SK-N-SH treated with all-trans-retinoic acid at 6 μM for 48 hours (cell line): ENCODE measurements around the gene SLC37A4.

Source experiments
- ATAC-seq: fragments of 200-7000 bp; cut with Tn5 transposase; 3 replicates; pipeline ENCODE4 v1.9.1; 2020; ENCODE audit warnings: mild to moderate bottlenecking, moderate library complexity
- ARNTL ChIP-seq: fragments of 450-650 bp; formaldehyde crosslinking; IDR thresholded peaks from 2 replicates; pipeline ENCODE4 v1.5.0; 2020; ENCODE audit warnings: low read depth, mild to moderate bottlenecking, moderate library complexity, borderline replicate concordance
- BACH2 ChIP-seq: fragments of 250-450 bp; sonication (Bioruptor Pico); IDR thresholded peaks from 2 replicates; pipeline ENCODE4 v1.9.0; 2021; ENCODE audit warnings: mild to moderate bottlenecking, borderline replicate concordance
- CSDC2 ChIP-seq: fragments of 250-450 bp; sonication (Bioruptor Pico); IDR thresholded peaks from 2 replicates; pipeline ENCODE4 v1.5.0; 2020; ENCODE audit warnings: mild to moderate bottlenecking, moderate library complexity
- ESRRG ChIP-seq: fragments of 250-450 bp; sonication (Bioruptor Pico); IDR thresholded peaks from 2 replicates; pipeline ENCODE4 v1.6.1; 2021; ENCODE audit warnings: mild to moderate bottlenecking
- GLIS3 ChIP-seq: fragments of 250-450 bp; sonication (Bioruptor Pico); IDR thresholded peaks from 2 replicates; pipeline ENCODE4 v1.5.0; 2020; ENCODE audit warnings: mild to moderate bottlenecking, moderate library complexity
- ISL1 ChIP-seq: fragments of 250-450 bp; sonication (Bioruptor Pico); IDR thresholded peaks from 2 replicates; pipeline ENCODE4 v2.1.2; 2022; ENCODE audit warnings: mild to moderate bottlenecking, moderate library complexity
- OSR1 ChIP-seq: fragments of 250-450 bp; sonication (Bioruptor Pico); IDR thresholded peaks from 2 replicates; pipeline ENCODE4 v1.8.0; 2022; ENCODE audit warnings: moderate library complexity, mild to moderate bottlenecking, inconsistent platforms
- PATZ1 ChIP-seq: fragments of 250-450 bp; sonication (Bioruptor Pico); IDR thresholded peaks from 2 replicates; pipeline ENCODE4 v1.8.0; 2020; ENCODE audit warnings: mild to moderate bottlenecking, moderate library complexity, borderline replicate concordance
- POU6F1 ChIP-seq: fragments of 250-450 bp; sonication (Bioruptor Pico); IDR thresholded peaks from 2 replicates; pipeline ENCODE4 v1.8.0; 2021; ENCODE audit warnings: low read depth, mild to moderate bottlenecking, moderate library complexity, borderline replicate concordance
- PPARA ChIP-seq: fragments of 250-450 bp; sonication (Bioruptor Pico); IDR thresholded peaks from 2 replicates; pipeline ENCODE4 v1.5.0; 2020; ENCODE audit warnings: mild to moderate bottlenecking, borderline replicate concordance
- RARB ChIP-seq: fragments of 250-450 bp; sonication (Bioruptor Pico); IDR thresholded peaks from 2 replicates; pipeline ENCODE4 v1.8.0; 2021; ENCODE audit warnings: mild to moderate bottlenecking, moderate library complexity
- SNAI2 ChIP-seq: fragments of 250-450 bp; sonication (Bioruptor Pico); IDR thresholded peaks from 2 replicates; pipeline ENCODE4 v1.5.0; 2020; ENCODE audit warnings: mild to moderate bottlenecking, moderate library complexity
- TCF4 ChIP-seq: fragments of 250-450 bp; sonication (Bioruptor Pico); IDR thresholded peaks from 2 replicates; pipeline ENCODE4 v1.8.0; 2021; ENCODE audit warnings: mild to moderate bottlenecking, moderate library complexity, borderline replicate concordance
- TSHZ2 ChIP-seq: fragments of 250-450 bp; sonication (Bioruptor Pico); IDR thresholded peaks from 2 replicates; pipeline ENCODE4 v1.5.0; 2020; ENCODE audit warnings: mild to moderate bottlenecking, moderate library complexity
- ZC3H10 ChIP-seq: fragments of 250-450 bp; sonication (Bioruptor Pico); IDR thresholded peaks from 2 replicates; pipeline ENCODE4 v1.5.1; 2021; ENCODE audit warnings: mild to moderate bottlenecking, moderate library complexity
- ZFP3 ChIP-seq: fragments of 250-450 bp; sonication (Bioruptor Pico); IDR thresholded peaks from 2 replicates; pipeline ENCODE4 v1.5.0; 2020; ENCODE audit warnings: mild to moderate bottlenecking, moderate library complexity
- ZNF565 ChIP-seq: fragments of 450-650 bp; formaldehyde crosslinking; conservative IDR thresholded peaks from 2 replicates; pipeline ENCODE4 v1.5.0; 2020; ENCODE audit warnings: low read depth, mild to moderate bottlenecking, moderate library complexity
- ZNF8 ChIP-seq: fragments of 450-650 bp; formaldehyde crosslinking; IDR thresholded peaks from 2 replicates; pipeline ENCODE4 v1.5.0; 2020; ENCODE audit warnings: mild to moderate bottlenecking, moderate library complexity
- TF ChIP-seq, protein P1 (sequence below): fragments of 250-450 bp; sonication (Bioruptor Pico); IDR thresholded peaks from 2 replicates; pipeline ENCODE4 v1.5.1; 2020; ENCODE audit warnings: low read depth, mild to moderate bottlenecking, moderate library complexity
- TF ChIP-seq, protein P2 (sequence below): fragments of 250-450 bp; sonication (Bioruptor Pico); IDR thresholded peaks from 2 replicates; pipeline ENCODE4 v1.5.1; 2021; ENCODE audit warnings: mild to moderate bottlenecking, moderate library complexity

Gene SLC37A4

DNA sequence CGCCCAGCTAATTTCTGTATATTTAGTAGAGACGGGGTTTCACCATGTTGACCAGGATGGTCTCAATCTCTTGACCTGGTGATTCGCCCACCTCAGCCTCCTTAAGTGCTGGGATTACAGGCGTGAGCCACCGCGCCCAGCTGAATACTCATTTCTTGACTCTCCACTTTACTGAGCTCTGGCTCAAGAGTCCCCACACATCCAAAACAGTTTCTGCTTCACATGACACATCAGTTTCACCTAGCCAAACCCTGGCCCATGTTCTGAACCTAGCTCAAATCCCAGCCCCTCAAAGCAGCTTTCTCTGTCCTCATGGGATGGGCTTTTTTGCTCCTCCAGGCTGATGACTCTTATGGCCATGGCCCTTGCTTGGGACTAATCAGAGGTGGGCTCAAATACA lies 16.5 kb upstream of the SLC37A4 start:
- no peak for ATAC-seq
- TF ChIP-seq ZFP3 (CRISPR knock-in tag), result no peak
- TF ChIP-seq ZNF8, result no peak
- TF ChIP-seq, protein P1, sequence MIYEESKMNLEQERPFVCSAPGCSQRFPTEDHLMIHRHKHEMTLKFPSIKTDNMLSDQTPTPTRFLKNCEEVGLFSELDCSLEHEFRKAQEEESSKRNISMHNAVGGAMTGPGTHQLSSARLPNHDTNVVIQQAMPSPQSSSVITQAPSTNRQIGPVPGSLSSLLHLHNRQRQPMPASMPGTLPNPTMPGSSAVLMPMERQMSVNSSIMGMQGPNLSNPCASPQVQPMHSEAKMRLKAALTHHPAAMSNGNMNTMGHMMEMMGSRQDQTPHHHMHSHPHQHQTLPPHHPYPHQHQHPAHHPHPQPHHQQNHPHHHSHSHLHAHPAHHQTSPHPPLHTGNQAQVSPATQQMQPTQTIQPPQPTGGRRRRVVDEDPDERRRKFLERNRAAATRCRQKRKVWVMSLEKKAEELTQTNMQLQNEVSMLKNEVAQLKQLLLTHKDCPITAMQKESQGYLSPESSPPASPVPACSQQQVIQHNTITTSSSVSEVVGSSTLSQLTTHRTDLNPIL (CRISPR knock-in tag), result no peak
- no peak for TF ChIP-seq ISL1 (CRISPR knock-in tag)
- no peak for TF ChIP-seq RARB (CRISPR knock-in tag)
- TF ChIP-seq BACH2 (CRISPR knock-in tag), result no peak
- no peak for TF ChIP-seq PATZ1 (CRISPR knock-in tag)
- TF ChIP-seq ZC3H10 (CRISPR knock-in tag), result no peak
- TF ChIP-seq, protein P2, sequence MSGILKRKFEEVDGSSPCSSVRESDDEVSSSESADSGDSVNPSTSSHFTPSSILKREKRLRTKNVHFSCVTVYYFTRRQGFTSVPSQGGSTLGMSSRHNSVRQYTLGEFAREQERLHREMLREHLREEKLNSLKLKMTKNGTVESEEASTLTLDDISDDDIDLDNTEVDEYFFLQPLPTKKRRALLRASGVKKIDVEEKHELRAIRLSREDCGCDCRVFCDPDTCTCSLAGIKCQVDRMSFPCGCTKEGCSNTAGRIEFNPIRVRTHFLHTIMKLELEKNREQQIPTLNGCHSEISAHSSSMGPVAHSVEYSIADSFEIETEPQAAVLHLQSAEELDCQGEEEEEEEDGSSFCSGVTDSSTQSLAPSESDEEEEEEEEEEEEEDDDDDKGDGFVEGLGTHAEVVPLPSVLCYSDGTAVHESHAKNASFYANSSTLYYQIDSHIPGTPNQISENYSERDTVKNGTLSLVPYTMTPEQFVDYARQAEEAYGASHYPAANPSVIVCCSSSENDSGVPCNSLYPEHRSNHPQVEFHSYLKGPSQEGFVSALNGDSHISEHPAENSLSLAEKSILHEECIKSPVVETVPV (CRISPR knock-in tag), result no peak
- no peak for TF ChIP-seq ZNF565
- no peak for TF ChIP-seq CSDC2
- no peak for TF ChIP-seq TSHZ2 (CRISPR knock-in tag)
- TF ChIP-seq ARNTL (CRISPR knock-in tag), result no peak
- no peak for TF ChIP-seq POU6F1
- no peak for TF ChIP-seq SNAI2 (CRISPR knock-in tag)
- no peak for TF ChIP-seq PPARA
- TF ChIP-seq TCF4 (CRISPR knock-in tag), result no peak
- TF ChIP-seq ESRRG, result no peak
- no peak for TF ChIP-seq GLIS3 (CRISPR knock-in tag)

GRCh38 chr11:119046489-119046888 lies 15.8 kb upstream of the SLC37A4 start:
- no peak for ATAC-seq
- TF ChIP-seq OSR1, result no peak
- no peak for TF ChIP-seq TCF4 (CRISPR knock-in tag)
- no peak for TF ChIP-seq ESRRG
- no peak for TF ChIP-seq GLIS3 (CRISPR knock-in tag)
- no peak for TF ChIP-seq SNAI2 (CRISPR knock-in tag)
- TF ChIP-seq RARB (CRISPR knock-in tag), result no peak
- TF ChIP-seq, all 23 proteins: peak for 0

DNA sequence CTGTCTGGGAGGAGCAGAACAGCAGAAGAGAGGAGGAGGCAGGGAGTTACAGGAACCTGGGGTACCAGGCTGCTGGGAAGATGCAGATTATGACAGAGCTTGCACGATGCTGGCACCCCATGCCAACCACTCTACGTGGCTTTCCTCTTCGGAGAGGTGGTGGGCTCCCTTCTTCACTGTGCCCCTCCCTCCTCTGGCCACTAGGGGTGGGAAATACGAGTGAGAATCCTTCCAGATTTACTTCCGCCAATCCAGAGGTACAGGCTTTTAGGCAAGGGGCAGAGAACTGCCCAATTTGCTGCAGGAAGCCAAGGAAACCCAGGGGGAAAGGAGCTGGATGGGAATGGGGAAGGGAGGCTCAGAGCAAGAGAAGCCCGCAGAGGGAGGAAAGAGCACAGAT lies 14.0 kb upstream of the SLC37A4 start:
- ATAC-seq, result peak; percentile 29; the same call in 1 of the 3 replicates
- no peak for TF ChIP-seq BACH2 (CRISPR knock-in tag)
- TF ChIP-seq ARNTL (CRISPR knock-in tag), result no peak
- no peak for TF ChIP-seq ZNF8
- no peak for TF ChIP-seq TSHZ2 (CRISPR knock-in tag)
- TF ChIP-seq CSDC2, result no peak
- TF ChIP-seq OSR1, result no peak
- TF ChIP-seq ESRRG, result no peak
- no peak for TF ChIP-seq GLIS3 (CRISPR knock-in tag)
- no peak for TF ChIP-seq RARB (CRISPR knock-in tag)
- TF ChIP-seq ISL1 (CRISPR knock-in tag), result no peak
- TF ChIP-seq SNAI2 (CRISPR knock-in tag), result no peak
- no peak for TF ChIP-seq TCF4 (CRISPR knock-in tag)
- TF ChIP-seq, protein P2 (CRISPR knock-in tag), result no peak
- TF ChIP-seq, all 23 proteins: peak for 0
